Measurements from ENCODE around the gene KNSTRN. TPM values are rescaled to one million over a fixed set of nuclear protein-coding genes. Genes with fewer than 3 reads are reported as not detected.

The KNSTRN gene
- total and polyA plus RNA-seq, 2 donors (not counting 3 experiments of a cell fraction or from before 2014, with no cell fraction given) = 24.4 to 61.4 TPM

DNA sequence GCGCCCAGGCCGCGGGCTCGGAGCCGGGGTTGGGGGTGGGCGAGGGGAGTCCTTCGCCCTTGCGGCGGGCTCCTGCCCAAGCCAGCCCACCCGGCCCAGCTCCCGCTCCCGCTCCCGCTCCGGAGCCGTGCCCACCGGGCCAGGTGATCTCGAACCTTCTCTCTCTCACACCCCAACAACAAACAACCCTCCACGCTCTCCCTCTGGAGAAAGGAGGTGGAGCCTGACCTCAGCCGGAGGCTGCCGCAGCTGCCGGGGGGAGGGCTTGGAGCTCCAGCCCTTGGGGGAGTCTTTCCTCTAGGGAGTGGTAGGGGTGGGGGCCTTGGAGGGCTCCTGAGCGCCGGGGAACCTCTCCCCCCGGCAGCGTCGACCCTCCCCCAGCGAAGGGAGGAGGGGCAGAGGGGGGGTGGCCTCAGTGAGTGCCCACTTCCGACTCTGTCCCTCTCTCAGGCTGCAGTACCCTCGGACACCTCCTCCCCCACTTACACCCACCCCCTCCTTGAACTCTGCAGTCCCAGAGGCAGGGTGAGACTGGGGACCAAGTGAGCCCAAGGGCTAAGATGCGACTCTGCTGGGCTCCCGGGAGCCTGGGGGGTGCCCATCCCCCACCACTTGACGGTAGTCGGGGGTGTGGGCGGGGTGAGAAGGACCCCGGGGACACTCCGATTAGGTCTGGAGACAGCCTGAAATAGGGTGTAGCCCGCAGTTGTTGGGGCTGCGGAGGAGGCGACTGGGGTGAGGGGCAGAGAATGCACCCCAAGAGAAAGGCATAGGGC is 53.8 kb downstream of the KNSTRN start:
- ChIA-PET POLR2A (no interaction called here), CTCF (interaction anchor here (0.9 to 1.6 kb wide), 2 partner anchors 11 to 157 kb away, joined by 3 to 4 read pairs; no protein-coding TSS in a partner anchor)
- no peak overlapping the region for H3K27ac ChIP-seq (ENCODE audit: insufficient read depth, low read depth, low read length)
- no peak overlapping the region for H3K4me2 ChIP-seq (ENCODE audit: insufficient read depth, low read length)
- H3K9ac ChIP-seq (replicated peaks; ENCODE audit: extremely low read depth, insufficient read depth, low read length) = no peak overlapping the region
- TF ChIP-seq EZH2 (IDR thresholded peaks at IDR 0.05; ENCODE audit: borderline replicate concordance, low read depth, low read length, severe bottlenecking) = peak; percentile 81
- no peak for TF ChIP-seq MYC (IDR thresholded peaks at IDR 0.05; ENCODE audit: low read depth, low read length)
- H3K9me1 ChIP-seq (replicated peaks; ENCODE audit: control insufficient read depth, extremely low read depth, insufficient read depth, low read length) = no peaks in the 10 kb centered on the region
- no peaks in the 10 kb centered on the region for H4K20me1 ChIP-seq (replicated peaks; ENCODE audit: control insufficient read depth, extremely low read depth, insufficient read depth, low read length)
- FAIRE-seq (no peak), DNase-seq (ENCODE audit: low read depth, low spot score) (no peak)
- no TSS peak for BruUV-seq (replicated peaks)
- no peak overlapping the region for H2AFZ ChIP-seq (ENCODE audit: low read depth, low read length)
- H3K27me3 ChIP-seq (ENCODE audit: control insufficient read depth in 2 of 2, insufficient read depth in 2 of 2, low read length in 2 of 2) = peaks cover 66 to 81% of the 10 kb centered on the region in 2 experiments
- no peaks in the 10 kb centered on the region for H3K79me2 ChIP-seq (ENCODE audit: control insufficient read depth, insufficient read depth, low read length)
- peak overlapping the region in 1 of 3 experiments; percentile 18 for H3K4me3 ChIP-seq (replicated peaks in 1 of 3; ENCODE audit: insufficient read depth in 1 of 3, low read depth in 1 of 3, low read length in 3 of 3)
- no peaks in the 10 kb centered on the region for H3K36me3 ChIP-seq (ENCODE audit: control insufficient read depth in 2 of 2, extremely low read depth in 1 of 2, insufficient read depth in 2 of 2, low read length in 2 of 2)
- dilution Hi-C loops (cut with MboI; ENCODE audit: extremely low pct_ligation_motif_present, low sequenced_read_pairs) (no loop called here), intact Hi-C loops (cut with micrococcal nuclease) (no loop called here)
- peaks cover 6% of the 10 kb centered on the region for H3K4me1 ChIP-seq (ENCODE audit: control insufficient read depth, extremely low read depth, insufficient read depth, low read length)
- H3K9me3 ChIP-seq (replicated peaks; ENCODE audit: control insufficient read depth, insufficient read depth, low read length) = no peaks in the 10 kb centered on the region

DNA sequence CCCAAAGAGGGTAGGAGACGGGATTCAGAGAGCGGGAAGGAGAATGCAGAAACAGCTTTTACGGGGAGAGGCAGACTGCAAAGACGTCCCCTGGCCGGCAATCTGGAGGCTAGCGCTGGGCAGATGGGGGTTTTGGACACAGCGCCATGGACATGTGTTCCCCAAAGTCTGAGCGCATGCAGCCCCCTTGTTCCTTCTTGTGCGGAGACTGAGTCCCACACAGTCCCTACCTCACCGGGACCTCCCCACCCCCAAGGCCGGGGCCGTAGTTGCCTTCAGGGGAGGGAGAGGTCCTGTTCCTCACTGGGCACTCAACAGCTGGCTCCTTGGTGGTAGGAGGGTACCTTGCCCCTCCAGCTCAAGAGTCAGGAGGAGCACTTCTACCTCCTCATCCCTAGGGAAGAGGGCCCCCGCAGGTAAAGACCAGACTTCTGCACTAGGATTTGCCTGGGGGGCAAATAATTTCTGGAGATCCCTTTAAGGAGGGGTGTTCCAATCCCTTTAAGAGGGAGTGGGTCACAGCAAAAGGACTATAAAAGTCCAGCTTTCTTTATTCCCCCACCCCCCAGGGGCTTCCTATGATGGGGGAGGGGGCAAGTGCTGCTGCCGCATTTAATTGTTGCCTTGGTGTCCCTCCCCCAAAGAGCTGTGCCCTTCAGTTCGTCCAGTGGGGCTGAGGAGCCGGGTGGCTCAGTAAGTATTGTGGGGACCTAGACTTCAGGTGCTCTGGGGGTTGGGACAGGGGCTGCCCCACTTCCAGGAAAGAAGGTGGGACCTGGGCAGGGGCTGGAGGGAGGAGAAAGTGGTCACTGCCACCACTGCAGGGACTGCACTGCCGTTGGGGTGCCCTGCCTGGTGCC is 54.6 kb downstream of the KNSTRN start:
- FAIRE-seq = no peak

More for the DNA sequence above, 54.6 kb downstream of the KNSTRN start:
- DNase-seq (ENCODE audit: low read depth, low spot score) = no peak
- dilution Hi-C loops (cut with MboI; ENCODE audit: extremely low pct_ligation_motif_present, low sequenced_read_pairs) = no loop called here
- ChIA-PET CTCF (interaction anchor here (0.9 kb wide), 1 partner anchor 158 kb away, joined by 3 read pairs; no protein-coding TSS in a partner anchor), POLR2A (no interaction called here)
- peaks cover 2% of the 10 kb centered on the region for H3K79me2 ChIP-seq (ENCODE audit: control insufficient read depth, insufficient read depth, low read length)
- no peaks in the 10 kb centered on the region for H3K9me1 ChIP-seq (replicated peaks; ENCODE audit: control insufficient read depth, extremely low read depth, insufficient read depth, low read length)
- H3K9ac ChIP-seq (replicated peaks; ENCODE audit: extremely low read depth, insufficient read depth, low read length) = no peak overlapping the region
- no peaks in the 10 kb centered on the region for H3K36me3 ChIP-seq (ENCODE audit: control insufficient read depth in 2 of 2, extremely low read depth in 1 of 2, insufficient read depth in 2 of 2, low read length in 2 of 2)
- no peaks in the 10 kb centered on the region for H4K20me1 ChIP-seq (replicated peaks; ENCODE audit: control insufficient read depth, extremely low read depth, insufficient read depth, low read length)
- no peak overlapping the region for H3K4me3 ChIP-seq (replicated peaks in 1 of 3; ENCODE audit: insufficient read depth in 1 of 3, low read depth in 1 of 3, low read length in 3 of 3)
- no peak for TF ChIP-seq POLR2A (IDR thresholded peaks at IDR 0.05; ENCODE audit: low read depth, low read length)
- TF ChIP-seq EZH2 (IDR thresholded peaks at IDR 0.05; ENCODE audit: borderline replicate concordance, low read depth, low read length, severe bottlenecking) = peak; percentile 78
- TF ChIP-seq, protein P1, sequence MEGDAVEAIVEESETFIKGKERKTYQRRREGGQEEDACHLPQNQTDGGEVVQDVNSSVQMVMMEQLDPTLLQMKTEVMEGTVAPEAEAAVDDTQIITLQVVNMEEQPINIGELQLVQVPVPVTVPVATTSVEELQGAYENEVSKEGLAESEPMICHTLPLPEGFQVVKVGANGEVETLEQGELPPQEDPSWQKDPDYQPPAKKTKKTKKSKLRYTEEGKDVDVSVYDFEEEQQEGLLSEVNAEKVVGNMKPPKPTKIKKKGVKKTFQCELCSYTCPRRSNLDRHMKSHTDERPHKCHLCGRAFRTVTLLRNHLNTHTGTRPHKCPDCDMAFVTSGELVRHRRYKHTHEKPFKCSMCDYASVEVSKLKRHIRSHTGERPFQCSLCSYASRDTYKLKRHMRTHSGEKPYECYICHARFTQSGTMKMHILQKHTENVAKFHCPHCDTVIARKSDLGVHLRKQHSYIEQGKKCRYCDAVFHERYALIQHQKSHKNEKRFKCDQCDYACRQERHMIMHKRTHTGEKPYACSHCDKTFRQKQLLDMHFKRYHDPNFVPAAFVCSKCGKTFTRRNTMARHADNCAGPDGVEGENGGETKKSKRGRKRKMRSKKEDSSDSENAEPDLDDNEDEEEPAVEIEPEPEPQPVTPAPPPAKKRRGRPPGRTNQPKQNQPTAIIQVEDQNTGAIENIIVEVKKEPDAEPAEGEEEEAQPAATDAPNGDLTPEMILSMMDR (IDR thresholded peaks at IDR 0.05; ENCODE audit: extremely low read depth in 1 of 2, insufficient read depth in 1 of 2, low read depth in 1 of 2, low read length in 2 of 2) = no peak
- TF ChIP-seq MYC (IDR thresholded peaks at IDR 0.05; ENCODE audit: low read depth, low read length) = no peak
- peaks cover 66 to 79% of the 10 kb centered on the region in 2 experiments for H3K27me3 ChIP-seq (ENCODE audit: control insufficient read depth in 2 of 2, insufficient read depth in 2 of 2, low read length in 2 of 2)
- no peak overlapping the region for H3K4me2 ChIP-seq (ENCODE audit: insufficient read depth, low read length)
- intact Hi-C loops (cut with micrococcal nuclease) = no loop called here
- H3K27ac ChIP-seq (ENCODE audit: insufficient read depth, low read depth, low read length) = no peak overlapping the region
- peaks cover 6% of the 10 kb centered on the region for H3K4me1 ChIP-seq (ENCODE audit: control insufficient read depth, extremely low read depth, insufficient read depth, low read length)
- no TSS peak for BruUV-seq (replicated peaks)
- H2AFZ ChIP-seq (ENCODE audit: low read depth, low read length) = no peak overlapping the region
- H3K9me3 ChIP-seq (replicated peaks; ENCODE audit: control insufficient read depth, insufficient read depth, low read length) = no peaks in the 10 kb centered on the region
